SHP77 (cell line): ENCODE data around the gene LRP1B.
"Not testable (repeated sequence)": the region's sequence is repeated elsewhere in the genome, so short reads cannot be mapped to it uniquely, and the experiment has no call there.

Experiments
- DNase-seq, 2 experiments: peaks; one replicate each; lab custom pipeline; 2025; lab: John Stamatoyannopoulos, UW

The LRP1B gene

DNA sequence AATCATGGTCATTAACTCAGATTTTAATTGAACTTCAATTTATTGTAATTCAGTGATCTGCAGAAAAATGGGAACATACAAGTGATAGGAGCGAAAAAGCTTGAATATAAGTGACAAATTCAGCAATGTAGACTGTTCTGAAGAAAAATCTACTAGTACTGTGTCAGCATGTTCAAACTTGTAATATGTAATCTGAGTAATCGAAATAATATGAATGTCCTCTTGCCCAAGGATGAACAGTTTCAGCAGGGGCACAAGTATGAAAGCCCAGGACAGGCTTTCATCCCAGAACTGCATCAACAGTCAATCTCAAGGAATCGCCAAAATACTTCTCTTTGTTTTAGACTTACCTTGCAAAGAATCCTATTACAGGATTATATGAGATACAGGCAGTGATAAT is 1110.5 kb downstream of the LRP1B start:
- no peak for DNase-seq

- DNase-seq = no peak
Measured at GRCh38 chr2:141015341-141016047, 1115.3 kb downstream of the LRP1B start.

DNA sequence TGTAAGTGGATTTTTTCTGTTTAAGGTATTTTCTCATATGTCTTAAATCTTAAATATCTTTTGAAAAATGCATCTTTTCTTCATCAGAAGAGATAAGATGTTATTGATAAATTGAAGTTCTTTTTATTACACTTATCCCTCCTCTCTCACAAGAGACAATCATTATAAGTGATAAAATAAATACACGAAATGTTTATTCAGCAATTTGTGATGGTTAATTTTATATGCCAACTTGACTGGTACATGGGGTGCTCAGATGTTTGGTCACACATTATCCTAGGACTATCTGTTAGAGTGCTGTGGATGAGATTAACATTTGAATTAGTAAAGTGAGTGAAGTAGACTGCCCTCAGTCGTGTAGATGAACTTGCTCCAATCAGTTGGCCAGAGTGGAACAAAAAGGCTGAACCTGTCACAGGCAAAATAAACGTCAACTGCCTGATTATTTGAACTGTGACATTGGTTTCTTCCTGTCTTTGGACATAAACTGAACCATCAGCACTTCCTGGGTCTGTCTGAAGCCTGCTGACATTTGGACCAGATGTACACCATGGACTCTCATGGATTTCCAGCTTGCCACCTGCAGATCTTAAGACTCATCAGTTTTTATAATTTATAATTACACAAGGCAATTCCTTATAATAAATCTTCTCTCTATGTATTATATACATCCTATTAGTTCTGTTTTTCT is 1126.7 kb downstream of the LRP1B start:
- DNase-seq = no peak

DNA sequence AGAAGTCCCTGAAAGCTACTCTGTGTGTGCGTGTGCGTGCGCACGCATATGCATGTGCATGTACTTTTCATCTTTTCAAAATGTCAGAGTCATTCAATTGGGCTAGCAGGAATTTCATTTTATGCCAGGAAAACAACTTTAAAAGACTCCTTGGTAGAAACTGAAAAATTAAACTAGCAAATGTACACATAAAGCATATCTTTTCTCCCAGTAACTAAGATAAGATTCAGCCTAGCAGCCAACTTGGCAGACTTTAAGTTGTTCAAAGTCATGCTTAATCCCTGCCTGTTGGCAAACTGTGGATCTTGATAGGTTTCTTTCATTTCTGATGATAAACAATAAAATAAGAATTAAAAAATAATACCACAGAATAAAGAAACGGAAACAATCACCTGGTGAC is 1129.1 kb downstream of the LRP1B start:
- no peak for DNase-seq

- DNase-seq = no peak
Measured at GRCh38 chr2:140998577-140998976, 1132.2 kb downstream of the LRP1B start.

DNA sequence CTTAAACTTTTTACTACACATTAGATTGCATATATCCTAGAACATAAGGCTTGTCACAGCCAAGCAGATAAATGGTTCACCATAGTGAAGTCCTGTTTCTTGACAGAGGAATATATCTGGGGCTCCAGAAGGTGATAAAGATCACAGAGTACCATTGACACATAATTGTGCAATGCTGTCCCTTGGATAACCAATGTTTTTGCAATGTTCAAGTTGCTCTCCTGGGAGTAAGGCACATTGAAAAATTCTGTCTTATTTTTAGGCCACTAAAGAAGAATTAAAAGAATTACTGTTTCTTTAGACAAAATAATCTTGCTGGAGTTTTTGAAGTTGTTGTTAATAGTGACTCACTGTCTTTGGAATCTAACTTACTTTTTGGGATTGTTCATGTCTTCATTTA is 1132.8 kb downstream of the LRP1B start:
- DNase-seq = no peak

GRCh38 chr2:140994856-140995255 is 1136.0 kb downstream of the LRP1B start:
- DNase-seq = no peak

DNA sequence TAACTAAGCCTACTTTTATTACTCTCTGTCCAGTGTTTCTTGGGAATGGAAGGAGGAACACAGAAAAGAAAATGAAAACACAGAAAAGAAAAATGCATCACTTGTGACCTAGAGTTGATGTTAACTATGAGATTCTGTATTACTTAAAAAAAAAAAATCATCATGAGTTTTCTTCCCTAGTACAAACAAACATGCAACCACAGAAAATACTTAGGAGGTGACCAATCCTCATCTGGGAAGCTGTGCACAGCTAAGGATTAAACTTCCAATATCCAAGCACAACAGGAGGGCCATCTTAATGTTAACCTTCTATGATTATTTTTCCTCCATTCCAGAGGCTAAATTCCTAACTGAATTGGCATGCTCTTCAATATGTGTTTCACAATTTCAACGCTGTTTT is 1140.4 kb downstream of the LRP1B start:
- no peak for DNase-seq

DNA sequence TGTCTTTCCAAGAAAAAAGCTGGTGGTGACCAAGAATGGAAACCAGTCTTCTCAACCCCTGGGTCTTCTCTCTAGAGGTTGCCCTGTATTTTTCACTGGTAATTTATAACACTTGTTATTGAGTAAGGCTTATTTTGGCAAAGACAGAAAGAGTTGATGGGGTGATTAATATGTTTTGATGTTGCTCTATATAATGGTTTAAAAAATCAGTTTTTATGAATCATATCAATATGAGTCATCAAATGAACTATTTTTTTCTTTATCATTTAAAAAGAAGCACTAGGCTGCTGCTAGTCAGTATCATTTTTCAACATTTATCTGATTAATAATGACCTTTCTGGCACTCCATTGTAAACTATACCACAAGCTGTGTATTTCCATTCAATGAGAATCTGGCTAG is 1142.2 kb downstream of the LRP1B start:
- DNase-seq = no peak

GRCh38 chr2:140986456-140986855 is 1144.4 kb downstream of the LRP1B start:
- DNase-seq = no peak

GRCh38 chr2:140975237-140975636 is 1155.6 kb downstream of the LRP1B start:
- DNase-seq = no peak

DNA sequence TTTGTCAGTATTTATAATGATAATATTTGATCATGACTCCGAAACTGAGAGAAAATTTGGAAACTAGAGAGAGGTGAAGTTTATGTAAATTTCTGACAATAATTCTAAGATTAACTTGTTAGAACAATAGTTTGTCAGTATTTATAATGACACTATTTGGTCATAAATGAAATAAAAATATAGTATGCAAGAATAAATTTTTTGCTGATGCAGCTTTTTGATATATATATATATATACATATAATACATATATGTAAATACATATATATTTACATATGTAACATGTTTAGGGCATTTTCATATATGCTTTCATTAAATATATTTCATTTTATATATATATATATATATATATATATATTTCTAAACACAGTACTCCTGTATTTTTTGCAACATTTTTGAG is 1158.1 kb downstream of the LRP1B start:
- DNase-seq = no peak

GRCh38 chr2:140964324-140964723 is 1166.5 kb downstream of the LRP1B start:
- DNase-seq = not testable (repeated sequence)

DNA sequence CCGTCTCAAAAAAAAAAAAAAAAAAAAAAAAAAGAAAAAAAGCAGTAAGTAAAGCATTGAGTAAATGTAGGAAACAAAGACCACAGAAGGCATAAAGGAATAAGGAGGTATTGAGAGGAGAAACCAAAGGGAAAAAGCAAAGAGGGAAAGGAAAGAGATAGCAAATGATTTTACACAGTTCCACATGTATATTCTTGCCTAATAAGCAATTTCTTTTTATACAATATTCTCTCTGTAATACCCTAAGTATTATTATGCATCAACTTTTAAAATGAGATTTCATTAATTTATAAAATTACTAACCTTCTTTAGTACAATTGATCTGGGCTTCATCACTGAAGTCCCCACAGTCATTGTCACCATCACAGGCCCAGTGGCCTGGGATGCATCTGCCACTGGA is 1180.9 kb downstream of the LRP1B start:
- no peak for DNase-seq

DNA sequence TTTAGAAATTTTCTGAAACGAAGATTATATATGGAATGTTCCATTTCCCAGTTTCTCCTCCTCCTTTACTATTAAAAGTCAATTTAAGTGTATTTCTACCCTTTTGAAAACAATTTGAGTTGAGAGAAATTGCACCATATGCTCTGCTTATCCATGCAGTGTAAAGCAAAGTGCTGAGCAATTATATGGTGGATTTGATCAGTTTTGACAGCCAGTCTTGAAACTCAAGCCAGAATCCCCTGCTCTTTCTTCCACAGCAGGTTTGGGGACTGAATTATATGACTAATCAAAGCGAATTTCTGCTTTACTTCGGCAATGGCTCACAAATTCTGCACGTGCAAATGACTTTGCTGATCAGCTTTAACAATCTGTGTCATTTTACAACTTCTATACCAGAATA is 1183.6 kb downstream of the LRP1B start:
- DNase-seq = no peak

GRCh38 chr2:140943867-140944266 is 1186.9 kb downstream of the LRP1B start:
- no peak for DNase-seq

- DNase-seq = no peak
Measured at GRCh38 chr2:140942284-140942683, 1188.5 kb downstream of the LRP1B start.

DNA sequence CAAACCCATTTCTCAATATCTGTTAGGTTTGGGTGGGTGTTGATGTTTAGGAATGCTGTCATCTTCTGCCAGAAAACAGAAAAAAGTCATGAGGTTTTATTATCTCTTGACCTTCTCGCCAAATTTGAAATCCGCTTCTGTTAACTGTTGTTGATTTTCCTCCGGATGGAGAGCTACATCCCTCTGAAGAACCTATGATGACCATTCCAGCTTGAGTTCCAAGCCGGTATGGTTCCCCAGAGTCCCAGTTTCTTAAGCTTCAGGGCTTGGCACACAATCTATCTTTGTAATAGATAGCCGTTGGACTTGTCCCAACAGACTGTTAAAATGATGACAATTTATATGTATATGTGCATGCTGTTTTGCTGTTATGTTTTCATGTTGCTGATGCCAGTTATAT is 1201.0 kb downstream of the LRP1B start:
- no peak for DNase-seq

- no peak for DNase-seq
Measured at GRCh38 chr2:140918426-140918825, 1212.4 kb downstream of the LRP1B start.

DNA sequence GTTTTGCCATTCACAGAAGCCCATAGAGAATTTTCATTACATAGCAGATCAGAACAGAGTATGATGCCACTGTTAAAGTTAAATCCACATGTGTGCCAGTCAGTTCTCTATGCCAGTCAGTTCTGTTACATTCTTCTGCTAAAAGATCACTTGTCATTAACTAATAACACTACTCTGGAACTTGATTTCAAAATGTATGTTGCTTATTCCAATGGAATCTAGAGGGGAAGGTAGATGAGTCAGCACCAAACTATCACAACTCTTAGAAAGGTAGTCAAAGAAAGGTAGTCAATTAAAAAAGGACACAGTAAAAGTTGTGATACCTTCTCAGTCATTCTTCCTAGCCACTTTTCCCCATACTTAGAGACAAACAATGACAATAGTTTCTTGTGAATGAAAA is 1214.4 kb downstream of the LRP1B start:
- no peak for DNase-seq

DNA sequence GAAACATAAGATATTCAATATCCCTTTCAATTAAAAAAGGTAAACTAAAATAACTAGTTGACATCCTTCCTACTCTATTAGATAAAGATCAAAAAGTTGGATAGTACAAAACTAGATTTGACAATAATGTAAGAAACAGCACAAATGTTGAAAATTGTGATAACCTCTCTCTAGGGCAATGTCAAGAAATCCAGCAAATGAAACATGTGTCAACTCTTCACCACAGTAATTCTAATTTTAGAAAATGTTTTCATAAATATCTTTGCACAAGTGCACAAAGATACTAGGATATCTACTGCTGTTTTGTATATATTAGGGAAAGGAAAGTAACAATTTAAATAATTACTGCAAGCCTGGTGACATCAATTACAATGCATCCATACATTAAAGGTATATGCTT is 1220.1 kb downstream of the LRP1B start:
- no peak for DNase-seq

DNA sequence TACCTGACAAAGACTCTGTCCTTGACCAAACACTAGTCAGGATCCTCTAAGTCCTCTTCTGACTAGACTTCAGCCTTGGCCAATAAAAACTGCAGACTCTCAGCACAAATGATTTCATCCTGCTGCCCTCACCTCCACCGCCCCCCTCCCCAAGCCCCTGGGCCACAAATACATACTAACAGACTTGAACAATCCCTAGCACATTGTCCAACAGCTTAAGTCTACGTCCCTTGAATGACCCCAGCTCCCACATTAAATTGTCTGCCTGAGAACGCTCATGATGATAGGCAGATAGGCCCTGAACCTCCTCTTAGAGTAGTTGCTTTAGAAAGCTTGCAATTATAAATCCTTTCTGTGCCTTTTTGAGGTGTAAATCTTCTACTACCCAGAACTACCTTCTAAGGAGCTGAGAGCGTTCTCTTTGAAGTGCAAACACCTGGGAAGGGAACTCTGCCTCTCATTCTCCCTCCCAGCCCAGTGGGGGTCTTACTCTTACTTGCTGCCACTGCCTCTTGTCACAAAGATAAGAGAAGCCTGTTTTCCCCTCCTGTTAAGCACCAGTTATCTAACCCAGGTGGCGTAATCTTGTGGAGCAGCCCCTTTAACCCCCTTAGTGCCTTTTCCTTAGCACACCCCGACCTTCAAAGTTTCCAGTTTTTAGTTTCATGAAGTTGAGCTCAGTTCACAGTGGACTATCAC is 1225.6 kb downstream of the LRP1B start:
- no peak for DNase-seq

DNA sequence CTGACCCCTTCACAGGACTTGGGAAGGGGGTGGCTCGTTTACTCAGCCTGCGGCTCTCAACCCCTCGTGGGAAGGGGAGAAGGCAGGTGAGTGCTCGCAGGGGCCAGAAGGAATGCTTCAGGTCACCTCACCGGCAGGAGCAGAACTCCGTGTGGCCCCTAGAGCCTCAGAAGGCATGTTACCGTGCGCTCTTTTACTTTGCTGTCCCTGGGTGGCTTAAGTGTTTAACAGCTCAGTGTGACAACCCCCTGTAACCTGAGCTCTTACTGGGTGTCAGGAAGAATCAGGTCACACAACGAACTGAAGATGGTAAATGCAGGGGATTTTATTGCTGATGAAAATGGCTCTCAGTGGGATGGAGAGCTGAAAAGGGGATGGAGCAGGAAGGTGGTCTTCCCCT is 1235.4 kb downstream of the LRP1B start:
- peak in 1 of 2 experiments; percentile 30 for DNase-seq
